Measurements from ENCODE around the gene MRPL32. TPM values are rescaled to one million over a fixed set of nuclear protein-coding genes. Genes with fewer than 3 reads are reported as not detected.

Gene MRPL32
- total and polyA plus RNA-seq, 2 of the 13 experiments (the other 11 are each of a cell fraction or from before 2014, with no cell fraction given) = 39.0 to 81.2 TPM

GRCh38 chr7:42982604-42983115, 50.5 kb downstream of the MRPL32 start (continued):
- TF ChIP-seq, protein P1, sequence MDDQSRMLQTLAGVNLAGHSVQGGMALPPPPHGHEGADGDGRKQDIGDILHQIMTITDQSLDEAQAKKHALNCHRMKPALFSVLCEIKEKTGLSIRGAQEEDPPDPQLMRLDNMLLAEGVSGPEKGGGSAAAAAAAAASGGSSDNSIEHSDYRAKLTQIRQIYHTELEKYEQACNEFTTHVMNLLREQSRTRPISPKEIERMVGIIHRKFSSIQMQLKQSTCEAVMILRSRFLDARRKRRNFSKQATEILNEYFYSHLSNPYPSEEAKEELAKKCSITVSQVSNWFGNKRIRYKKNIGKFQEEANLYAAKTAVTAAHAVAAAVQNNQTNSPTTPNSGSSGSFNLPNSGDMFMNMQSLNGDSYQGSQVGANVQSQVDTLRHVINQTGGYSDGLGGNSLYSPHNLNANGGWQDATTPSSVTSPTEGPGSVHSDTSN (CRISPR knock-in tag; IDR thresholded peaks at IDR 0.05; ENCODE audit: borderline replicate concordance) = no peak
- TF ChIP-seq ZBTB25 (CRISPR knock-in tag; IDR thresholded peaks at IDR 0.05) (no peak), HCFC1 (IDR thresholded peaks at IDR 0.05; ENCODE audit: low read depth, low read length) (no peak), ZNF142 (CRISPR knock-in tag; IDR thresholded peaks at IDR 0.05) (no peak), ZFP36L1 (CRISPR knock-in tag; IDR thresholded peaks at IDR 0.05) (peak; percentile 80; the same call in 1 of the 2 replicates), ZSCAN12 (CRISPR knock-in tag; IDR thresholded peaks at IDR 0.05) (no peak), ZNF101 (CRISPR knock-in tag; IDR thresholded peaks at IDR 0.05; ENCODE audit: borderline replicate concordance, low read depth) (no peak), CEBPB (IDR thresholded peaks at IDR 0.05; ENCODE audit: borderline replicate concordance, low read depth, low read length) (no peak), NR0B2 (CRISPR knock-in tag; IDR thresholded peaks at IDR 0.05) (no peak), ZNF543 (CRISPR knock-in tag; IDR thresholded peaks at IDR 0.05) (no peak), RFX5 (IDR thresholded peaks at IDR 0.05; ENCODE audit: low read depth, low read length) (no peak), KAT7 (CRISPR knock-in tag; IDR thresholded peaks at IDR 0.05; ENCODE audit: borderline replicate concordance) (no peak), KLF6 (CRISPR knock-in tag; IDR thresholded peaks at IDR 0.05) (no peak), TSC22D2 (CRISPR knock-in tag; IDR thresholded peaks at IDR 0.05; ENCODE audit: borderline replicate concordance) (no peak), CBFB (CRISPR knock-in tag; IDR thresholded peaks at IDR 0.05) (no peak), PRPF4 (IDR thresholded peaks at IDR 0.05; ENCODE audit: low read depth, low read length, poor library complexity, severe bottlenecking) (no peak), MAFG (CRISPR knock-in tag; IDR thresholded peaks at IDR 0.05) (no peak), HOXD1 (CRISPR knock-in tag; IDR thresholded peaks at IDR 0.05) (0 out of 2 replicates have a peak, but pooled peaks have one; percentile 46), ZNF136 (CRISPR knock-in tag; IDR thresholded peaks at IDR 0.05; ENCODE audit: low read depth) (no peak), MAX (IDR thresholded peaks at IDR 0.05) (peak; percentile 64), SUZ12 (IDR thresholded peaks at IDR 0.05; ENCODE audit: low read depth, low read length) (no peak)
- TF ChIP-seq, protein P2, sequence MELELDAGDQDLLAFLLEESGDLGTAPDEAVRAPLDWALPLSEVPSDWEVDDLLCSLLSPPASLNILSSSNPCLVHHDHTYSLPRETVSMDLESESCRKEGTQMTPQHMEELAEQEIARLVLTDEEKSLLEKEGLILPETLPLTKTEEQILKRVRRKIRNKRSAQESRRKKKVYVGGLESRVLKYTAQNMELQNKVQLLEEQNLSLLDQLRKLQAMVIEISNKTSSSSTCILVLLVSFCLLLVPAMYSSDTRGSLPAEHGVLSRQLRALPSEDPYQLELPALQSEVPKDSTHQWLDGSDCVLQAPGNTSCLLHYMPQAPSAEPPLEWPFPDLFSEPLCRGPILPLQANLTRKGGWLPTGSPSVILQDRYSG (CRISPR knock-in tag; IDR thresholded peaks at IDR 0.05) = no peak
